Measurements from ENCODE around the gene NRG2.

Gene NRG2
- 0 to 7.5 (median 0.05) reads per million in 17 experiments for total RNA-seq

- DNase-seq: peak; percentile 2 to 46 (median 30)
Measured at GRCh38 chr5:140042643-140043507, at the start of gene NRG2. NRG2 (minus strand) TSS chr5:140043299.

- no peak for DNase-seq
Measured at GRCh38 chr5:140090251-140090650, 47.2 kb upstream of the NRG2 start.

DNA sequence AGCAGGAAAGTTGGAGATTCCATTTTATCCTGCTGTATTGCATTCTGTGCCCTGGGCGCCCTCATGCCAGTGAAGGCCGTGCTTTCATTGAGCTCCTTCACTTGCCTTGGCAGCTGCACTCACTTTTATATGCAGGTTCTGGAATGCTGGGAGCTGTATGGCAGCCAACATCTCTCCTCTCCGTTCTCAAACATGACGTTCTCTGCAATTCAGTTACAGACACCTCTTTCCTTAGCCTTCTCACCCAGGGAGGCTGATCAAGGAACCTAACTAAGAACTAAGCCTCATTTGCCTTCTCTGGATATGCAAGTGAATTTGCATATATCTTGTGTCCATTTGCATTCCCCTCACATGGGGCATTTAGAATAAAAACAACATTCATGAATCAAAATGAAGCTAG, 41.4 kb upstream of the NRG2 start:
- DNase-seq: no peak

GRCh38 chr5:140083650-140084049, 40.6 kb upstream of the NRG2 start:
- no peak for DNase-seq

GRCh38 chr5:140083120-140083519, 40.0 kb upstream of the NRG2 start:
- no peak for DNase-seq

DNA sequence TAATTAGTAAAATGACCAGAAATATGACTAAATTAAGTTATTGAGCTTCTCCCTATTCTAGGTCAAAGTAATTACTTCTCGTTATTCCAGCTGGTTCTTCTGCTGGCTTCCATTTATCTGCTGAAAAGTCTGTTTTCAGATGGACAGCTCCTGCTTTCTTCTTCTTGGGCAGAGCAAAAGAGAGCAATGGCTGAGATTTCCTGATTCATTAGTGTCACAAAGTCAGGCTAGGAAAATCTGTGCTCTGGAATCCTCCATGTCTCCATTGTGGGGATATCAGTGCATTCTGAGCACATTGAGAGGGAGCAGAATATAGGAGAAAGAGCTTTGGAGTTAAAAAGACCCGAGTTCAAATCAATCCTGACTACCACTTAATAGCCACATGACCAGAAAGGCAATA, 33.7 kb upstream of the NRG2 start:
- no peak for DNase-seq

DNA sequence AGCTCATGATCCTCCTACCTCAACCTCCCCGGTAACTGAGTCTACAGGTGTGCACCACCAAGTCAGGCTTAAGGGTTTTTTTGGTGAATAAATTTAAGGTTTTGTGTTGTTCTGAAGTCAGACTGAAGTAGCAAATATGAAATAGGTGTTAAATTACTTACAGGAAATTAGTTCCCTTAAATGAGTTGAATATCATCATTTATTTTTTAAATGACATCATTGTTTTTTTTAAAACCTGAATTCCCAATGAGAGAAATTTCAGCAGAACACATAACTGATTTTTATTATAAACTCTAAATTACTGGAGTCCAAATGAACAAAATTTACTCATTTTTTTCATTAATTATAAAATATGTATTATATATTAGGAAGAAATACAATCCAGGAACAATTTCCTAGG, 33.0 kb upstream of the NRG2 start:
- no peak for DNase-seq

DNA sequence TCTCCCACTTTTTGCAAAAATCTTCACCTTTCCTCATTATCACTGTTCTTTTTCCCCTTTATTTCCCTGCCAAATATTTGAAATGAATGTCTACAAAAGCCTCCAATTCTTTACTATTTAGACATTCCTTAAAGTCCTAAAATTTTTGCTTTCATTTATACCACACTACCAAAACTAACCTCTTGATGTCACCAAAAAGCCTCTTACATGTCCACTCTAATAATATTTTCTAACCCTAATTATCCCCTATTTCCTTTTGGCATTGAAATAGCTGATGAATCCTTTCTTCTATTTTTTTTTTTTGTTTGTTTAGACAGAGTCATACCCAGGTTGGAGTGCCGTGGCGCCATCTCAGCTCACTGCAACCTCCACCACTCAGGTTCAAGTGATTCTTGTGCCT, 32.3 kb upstream of the NRG2 start:
- DNase-seq: peak in 1 of 4 experiments; percentile 6

DNA sequence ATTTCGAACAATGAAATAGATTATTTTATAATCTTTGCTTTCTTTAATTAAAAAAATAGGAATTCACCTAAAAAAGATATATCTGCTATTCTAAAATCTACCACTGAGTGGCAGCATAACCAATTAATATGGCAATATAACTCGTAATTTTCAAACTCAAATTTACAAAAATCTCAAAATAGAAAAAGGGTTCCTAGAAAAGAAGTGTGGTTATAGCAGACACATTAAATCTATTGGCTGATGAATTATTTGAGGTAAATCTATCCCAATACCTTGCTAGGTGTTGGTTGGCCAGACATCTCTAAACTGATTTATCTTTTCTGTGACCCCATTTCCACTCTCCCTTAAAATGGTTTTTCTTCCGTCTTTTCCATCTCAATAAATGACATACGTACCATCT, 30.2 kb upstream of the NRG2 start:
- peak in 3 of 4 experiments; percentile 7 to 65 (median 50) for DNase-seq

DNA sequence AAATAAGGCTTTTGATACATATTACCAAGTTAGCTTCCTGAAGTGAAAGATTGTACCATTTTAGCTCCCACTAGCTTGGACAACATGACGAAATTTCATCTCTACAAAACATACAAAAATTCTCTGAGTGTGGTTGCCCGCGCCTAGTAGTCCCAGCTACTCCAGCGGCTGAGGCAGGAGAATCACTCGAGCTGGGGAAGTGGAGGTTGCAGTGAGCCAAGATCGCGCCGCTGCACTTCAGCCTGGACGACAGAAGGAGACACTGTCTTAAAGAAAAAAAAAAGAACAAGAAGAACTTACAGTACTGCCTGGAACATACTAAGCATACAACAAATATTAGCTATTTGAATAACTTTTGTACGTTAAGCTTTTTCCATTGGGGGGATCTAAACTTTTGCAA, 29.7 kb upstream of the NRG2 start:
- DNase-seq: no peak

DNA sequence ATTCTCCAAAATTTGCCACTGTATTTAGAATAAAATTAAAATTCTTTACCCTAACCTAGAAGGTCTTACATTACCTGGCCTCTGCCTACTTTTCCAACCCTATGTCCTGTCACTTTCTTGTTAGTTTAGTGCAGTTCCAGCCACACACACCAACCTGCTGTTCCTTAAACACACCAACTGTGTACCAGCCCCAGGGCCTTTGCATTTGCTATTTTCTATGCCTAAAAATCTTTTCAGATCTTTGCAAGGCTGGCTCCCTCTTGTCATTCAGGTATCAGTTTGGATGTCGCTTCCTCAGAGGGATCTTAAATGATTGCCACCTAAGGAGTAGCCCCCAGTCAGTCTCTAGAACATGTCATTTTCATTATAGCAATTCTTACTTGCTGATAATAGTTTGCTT, 17.7 kb upstream of the NRG2 start:
- DNase-seq: no peak

GRCh38 chr5:140058212-140058932, 15.3 kb upstream of the NRG2 start:
- DNase-seq: no peak

- no peak for DNase-seq
Measured at GRCh38 chr5:140056880-140057279, 13.8 kb upstream of the NRG2 start.

DNA sequence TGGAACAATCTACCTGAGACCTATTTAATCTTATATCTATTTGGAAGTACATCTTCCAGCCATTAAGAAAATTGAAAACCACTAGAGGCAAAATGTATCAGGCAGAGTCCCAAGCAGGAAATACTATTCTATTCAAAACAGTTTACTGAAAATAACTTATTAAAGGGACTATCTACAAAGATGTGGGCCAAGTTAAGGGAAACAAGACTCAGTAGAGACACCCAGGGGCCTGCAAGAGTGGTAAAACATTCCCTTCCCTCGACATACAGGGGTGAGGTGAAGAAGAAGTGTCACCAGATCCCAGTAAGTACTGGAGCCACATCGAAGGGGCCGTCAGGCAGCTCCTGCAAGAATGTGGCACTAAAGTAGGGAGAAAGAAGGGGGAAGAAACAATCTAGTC, 12.1 kb upstream of the NRG2 start:
- no peak for DNase-seq

DNA sequence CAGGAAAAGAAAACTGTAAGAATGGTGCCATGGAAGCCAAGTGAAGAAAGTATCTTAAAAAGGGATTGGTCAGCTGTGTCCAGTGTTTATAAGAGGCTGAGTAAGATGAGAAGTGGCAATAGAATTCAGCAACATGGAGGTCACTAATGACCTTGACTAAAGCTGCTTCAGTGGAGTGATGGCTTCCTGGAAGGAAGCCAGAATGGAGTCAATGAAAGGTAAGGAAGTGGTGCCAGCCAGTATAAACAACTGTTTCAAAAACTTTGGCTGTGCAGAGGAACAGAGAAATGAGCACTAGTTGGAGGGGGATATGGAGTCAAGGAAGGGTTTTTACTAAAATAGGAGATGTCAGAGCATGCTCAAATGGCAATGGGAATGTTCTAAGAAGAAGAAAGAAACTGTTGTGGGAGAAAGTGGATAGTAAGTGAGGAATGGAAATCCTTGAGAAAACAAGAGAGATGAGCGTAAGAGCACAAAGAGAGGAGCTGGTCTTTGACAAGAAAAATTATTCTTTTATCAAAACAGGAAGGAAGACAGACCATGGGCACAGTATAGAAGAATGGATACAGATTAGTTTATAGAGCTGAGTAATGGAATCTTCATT, 11.1 kb upstream of the NRG2 start:
- no peak for DNase-seq

GRCh38 chr5:140051950-140052349, 8.9 kb upstream of the NRG2 start:
- no peak for DNase-seq

- DNase-seq: no peak
Measured at GRCh38 chr5:140049713-140050112, 6.6 kb upstream of the NRG2 start.

DNA sequence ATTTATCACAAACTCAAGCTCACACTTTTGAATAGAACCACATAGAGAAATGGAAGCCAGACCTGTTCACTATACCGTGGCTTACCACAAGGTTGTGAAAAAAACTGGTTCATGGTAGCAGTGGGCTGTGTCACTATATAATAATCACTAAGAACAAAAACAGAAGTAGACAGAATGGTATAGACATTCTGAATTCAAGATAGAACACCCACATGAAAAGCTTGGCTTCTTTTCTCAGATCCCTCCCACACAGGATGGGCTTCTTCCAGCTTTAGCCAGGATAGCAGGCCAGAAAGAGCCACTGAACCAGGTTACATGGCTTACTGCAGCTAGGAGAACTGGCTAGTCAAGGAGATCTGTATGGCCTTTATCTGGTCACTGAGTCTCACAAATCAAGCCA, 6.1 kb upstream of the NRG2 start:
- DNase-seq: peak in 3 of 4 experiments; percentile 5 to 46 (median 23)

DNA sequence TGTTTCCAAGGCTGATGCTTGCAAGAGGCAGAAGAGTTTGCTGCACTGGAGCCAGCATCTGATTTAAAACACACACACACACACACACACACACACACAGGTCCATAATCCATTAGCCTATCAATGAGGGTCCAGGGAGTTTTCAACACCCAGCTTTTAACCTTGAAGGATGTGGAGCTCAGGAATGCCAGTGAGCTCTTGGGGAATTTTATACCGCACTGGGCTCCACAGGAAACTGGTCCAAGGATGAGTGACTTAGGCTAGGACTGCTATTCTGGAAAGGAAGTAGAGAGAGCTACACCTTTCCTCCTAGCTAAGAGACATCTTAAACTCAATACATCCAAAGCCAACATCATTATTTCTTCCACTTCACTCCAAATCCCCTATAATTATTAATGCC, 942 bp upstream of the NRG2 start:
- DNase-seq: no peak

GRCh38 chr5:140043508-140043872, 391 bp upstream of the NRG2 start:
- no peak for DNase-seq

- DNase-seq: no peak
Measured at GRCh38 chr5:140042393-140042642, 781 bp downstream of the NRG2 start.

- DNase-seq: peak; percentile 15 to 48 (median 40)
Measured at GRCh38 chr5:140041492-140042392, 1.4 kb downstream of the NRG2 start.

GRCh38 chr5:140041099-140041491, 2.0 kb downstream of the NRG2 start:
- no peak for DNase-seq
